CD14-positive monocyte (primary cell): ENCODE data around the gene DNAH10. TPM values are rescaled to one million over a fixed set of nuclear protein-coding genes. Genes with fewer than 3 reads are reported as not detected.
A peak's percentile ranks its signal among the peaks of the same experiment; 100 is the strongest.

Experiments used
- DNase-seq, 3 donors: peaks; one replicate each; pipeline ENCODE4 v3.0.0-alpha.2; 2011 to 2022
- H2AFZ ChIP-seq: 2 replicates; pipeline ENCODE4 v1.6.0; 2012; ENCODE audit warnings: mild to moderate bottlenecking, low read depth, low read length, inconsistent platforms; ENCODE audit not compliant: insufficient read depth, poor library complexity, severe bottlenecking
- H3K27ac ChIP-seq, 2 donors: 1 replicate in 1 of 2; 2 replicates in 1 of 2; pipeline ENCODE4 v1.5.1; 2012 to 2013; ENCODE audit warnings: low read length in 2 of 2, control low read depth in 1 of 2, inconsistent platforms in 1 of 2, low read depth in 1 of 2, mild to moderate bottlenecking in 1 of 2
- H3K27me3 ChIP-seq, 2 donors: one replicate each; pipeline versions ENCODE4 v1.6.0 to v1.6.1; 2011 to 2013; ENCODE audit warnings: low read length in 2 of 2; ENCODE audit not compliant: control insufficient read depth in 2 of 2, insufficient read depth in 2 of 2
- H3K36me3 ChIP-seq, 2 donors: replicated peaks in 1 of 2; 1 replicate in 1 of 2; 2 replicates in 1 of 2; pipeline versions ENCODE4 v1.5.1 to v1.6.1; 2012 to 2013; ENCODE audit warnings: low read length in 2 of 2, control low read depth in 1 of 2, inconsistent platforms in 1 of 2, mild to moderate bottlenecking in 1 of 2; ENCODE audit not compliant: insufficient read depth in 2 of 2, control insufficient read depth in 1 of 2
- H3K4me1 ChIP-seq, 2 donors: 1 replicate in 1 of 2; 2 replicates in 1 of 2; pipeline versions ENCODE4 v1.5.1 to v1.6.1; 2012 to 2013; ENCODE audit warnings: low read length in 2 of 2, control low read depth in 1 of 2, inconsistent platforms in 1 of 2, mild to moderate bottlenecking in 1 of 2, moderate library complexity in 1 of 2; ENCODE audit not compliant: insufficient read depth in 2 of 2, control insufficient read depth in 1 of 2
- H3K4me2 ChIP-seq: replicated peaks from 2 replicates; pipeline ENCODE3; 2012; ENCODE audit warnings: low read length, moderate library complexity, mild to moderate bottlenecking; ENCODE audit not compliant: poor library complexity, severe bottlenecking; ENCODE audit errors: extremely low read depth
- H3K4me3 ChIP-seq, 3 experiments: fragments of 200-600 bp in 1 of 3; sonication (generic) in 1 of 3; replicated peaks in 1 of 3; 1 replicate in 2 of 3; 2 replicates in 1 of 3; pipeline ENCODE4 v1.5.1; 2011 to 2013; ENCODE audit warnings: low read length in 3 of 3, mild to moderate bottlenecking in 3 of 3, control low read depth in 2 of 3, low read depth in 2 of 3, inconsistent platforms in 1 of 3, moderate library complexity in 1 of 3
- H3K79me2 ChIP-seq: 2 replicates; pipeline ENCODE4 v1.6.0; 2012; ENCODE audit warnings: mild to moderate bottlenecking, control low read depth, inconsistent platforms, low read length, moderate library complexity; ENCODE audit not compliant: insufficient read depth
- H3K9ac ChIP-seq: 2 replicates; pipeline ENCODE4 v1.6.0; 2017; ENCODE audit warnings: low read length, mild to moderate bottlenecking; ENCODE audit not compliant: insufficient read depth, poor library complexity, severe bottlenecking
- H3K9me3 ChIP-seq, 2 donors: replicated peaks in 1 of 2; 1 replicate in 1 of 2; 2 replicates in 1 of 2; pipeline versions ENCODE4 v1.5.1 to v1.6.1; 2012 to 2013; ENCODE audit warnings: low read length in 2 of 2, control low read depth in 1 of 2; ENCODE audit not compliant: control insufficient read depth in 1 of 2, insufficient read depth in 1 of 2
- H4K20me1 ChIP-seq: 2 replicates; pipeline ENCODE4 v1.6.0; 2012; ENCODE audit warnings: mild to moderate bottlenecking, low read length, control low read depth, moderate library complexity; ENCODE audit not compliant: insufficient read depth
- H3K27ac Mint-ChIP-seq, 7 donors: one replicate each; pipeline ENCODE4 v1.8.0; 2020; ENCODE audit warnings: mild to moderate bottlenecking in 7 of 7, mixed read lengths in 7 of 7, moderate library complexity in 6 of 7, inconsistent platforms in 2 of 7
- H3K27me3 Mint-ChIP-seq, 3 donors: one replicate each; pipeline ENCODE4 v1.8.0; 2021 to 2022; ENCODE audit warnings: low read depth in 3 of 3, mild to moderate bottlenecking in 3 of 3, mixed read lengths in 3 of 3, moderate library complexity in 3 of 3, inconsistent platforms in 1 of 3
- H3K36me3 Mint-ChIP-seq, 2 donors: one replicate each; pipeline ENCODE4 v1.8.0; 2020; ENCODE audit warnings: mixed read lengths in 2 of 2, inconsistent platforms in 1 of 2, mild to moderate bottlenecking in 1 of 2
- H3K4me1 Mint-ChIP-seq: one replicate; pipeline ENCODE4 v1.8.0; 2020; ENCODE audit warnings: mild to moderate bottlenecking, mixed read lengths
- H3K4me3 Mint-ChIP-seq, 2 donors: one replicate each; pipeline ENCODE4 v1.8.0; 2020; ENCODE audit warnings: mild to moderate bottlenecking in 2 of 2, mixed read lengths in 2 of 2, moderate library complexity in 1 of 2
- H3K9me3 Mint-ChIP-seq, 7 donors: one replicate each; pipeline ENCODE4 v1.8.0; 2020 to 2022; ENCODE audit warnings: mixed read lengths in 7 of 7, mild to moderate bottlenecking in 6 of 7, moderate library complexity in 6 of 7, inconsistent platforms in 2 of 7
- CTCF ChIP-seq: fragments of 200-600 bp; IDR thresholded peaks from one replicate; pipeline ENCODE4 v1.8.0; 2022; ENCODE audit warnings: antibody characterized with exemption, mild to moderate bottlenecking
- WGBS: methylation state at CpG from one replicate; pipeline ENCODE4 v1.1.5; 2013; ENCODE audit warnings: missing lambda C conversion rate; ENCODE audit not compliant: insufficient coverage; 5-methylcytosine and 5-hydroxymethylcytosine counted together
- intact Hi-C, 2 donors: fragments of 100-400 bp; cut with micrococcal nuclease; formaldehyde crosslinking; loops; one replicate each; pipeline versions ENCODE4 v1.15.0 to v1.15.1; 2023
- polyA plus RNA-seq, 3 donors: library from polyadenylated mRNA; depleted of rRNA in 1 of 3; unstranded in 2 of 3; stranded (reverse) in 1 of 3; fragments of 300-500 nt in 2 of 3; fragments of >200 nt in 1 of 3; fragmentation: Illumina TruSeq in 2 of 3; gene quantifications; 1 replicate in 2 of 3; 2 replicates in 1 of 3; pipeline ENCODE4 v1.2.3, GENCODE V29; 2012 to 2021

DNAH10 gene
- polyA plus RNA-seq, 3 donors: not detected

GRCh38 chr12:123905319-123905925 is 143.3 kb downstream of the DNAH10 start:
- Mint-ChIP-seq H3K27me3 (peaks cover 2 to 9% (median 3%) of the 10 kb centered on the region in 3 donors), H3K27ac (no peak overlapping the region), H3K4me1 (peaks cover 4% of the 10 kb centered on the region), H3K9me3 (no peaks in the 10 kb centered on the region), H3K4me3 (no peak overlapping the region), H3K36me3 (no peaks in the 10 kb centered on the region)
- WGBS: no CpG with 5 or more reads among the region's 9 CpGs
- TF ChIP-seq CTCF: peak; percentile 89
- intact Hi-C loops: loop anchor here in 1 of 2 donors (5.0 kb wide), 1 partner anchor 77 kb away; no protein-coding TSS in a partner anchor
- Histone ChIP-seq H3K27ac (no peak overlapping the region), H3K4me3 (no peak overlapping the region), H3K4me1 (no peaks in the 10 kb centered on the region), H3K9ac (no peak overlapping the region), H3K79me2 (no peaks in the 10 kb centered on the region), H2AFZ (no peak overlapping the region), H3K27me3 (no peaks in the 10 kb centered on the region), H3K9me3 (no peaks in the 10 kb centered on the region), H4K20me1 (no peaks in the 10 kb centered on the region), H3K4me2 (no peak overlapping the region), H3K36me3 (no peaks in the 10 kb centered on the region)
- DNase-seq: peak; percentile 39 to 58 (median 41)

GRCh38 chr12:123906711-123907420 is 144.8 kb downstream of the DNAH10 start:
- Mint-ChIP-seq H3K27ac (no peak overlapping the region), H3K9me3 (no peaks in the 10 kb centered on the region), H3K27me3 (peaks cover 2 to 9% (median 3%) of the 10 kb centered on the region in 3 donors), H3K4me3 (no peak overlapping the region), H3K4me1 (no peaks in the 10 kb centered on the region), H3K36me3 (no peaks in the 10 kb centered on the region)
- Histone ChIP-seq H2AFZ (no peak overlapping the region), H3K4me3 (no peak overlapping the region), H3K9me3 (no peaks in the 10 kb centered on the region), H3K4me2 (no peak overlapping the region), H3K79me2 (no peaks in the 10 kb centered on the region), H4K20me1 (no peaks in the 10 kb centered on the region), H3K9ac (no peak overlapping the region), H3K36me3 (no peaks in the 10 kb centered on the region), H3K27me3 (no peaks in the 10 kb centered on the region), H3K27ac (no peak overlapping the region), H3K4me1 (no peaks in the 10 kb centered on the region)
- no peak for DNase-seq
- TF ChIP-seq CTCF: no peak
- intact Hi-C loops: loop anchor here in 1 of 2 donors (5.0 kb wide), 1 partner anchor 75 kb away; no protein-coding TSS in a partner anchor
- 93% methylated on average over 2 of the region's 7 CpGs for WGBS
